T47D (cell line): Measurements from ENCODE around the gene NBAS.
"Not testable (repeated sequence)": the region's sequence is repeated elsewhere in the genome, so short reads cannot be mapped to it uniquely, and the experiment has no call there.

Experiments
- DNase-seq, 2 experiments: peaks; one replicate each; pipeline versions ENCODE4 v3.0.0 to v3.0.0-alpha.2; 2011 to 2012; ENCODE audit warnings: low read depth in 1 of 2, low spot score in 1 of 2
- JUND ChIP-seq: IDR thresholded peaks from 2 replicates; pipeline ENCODE4 v1.6.1; 2012; ENCODE audit warnings: low read depth
- in situ Hi-C: cut with HindIII; loops from 2 replicates; pipeline ENCODE4 v1.10.0; 2016; ENCODE audit warnings: low sequenced_read_pairs, low pct_unique_long_range_greater_than_20kb

NBAS gene

DNA sequence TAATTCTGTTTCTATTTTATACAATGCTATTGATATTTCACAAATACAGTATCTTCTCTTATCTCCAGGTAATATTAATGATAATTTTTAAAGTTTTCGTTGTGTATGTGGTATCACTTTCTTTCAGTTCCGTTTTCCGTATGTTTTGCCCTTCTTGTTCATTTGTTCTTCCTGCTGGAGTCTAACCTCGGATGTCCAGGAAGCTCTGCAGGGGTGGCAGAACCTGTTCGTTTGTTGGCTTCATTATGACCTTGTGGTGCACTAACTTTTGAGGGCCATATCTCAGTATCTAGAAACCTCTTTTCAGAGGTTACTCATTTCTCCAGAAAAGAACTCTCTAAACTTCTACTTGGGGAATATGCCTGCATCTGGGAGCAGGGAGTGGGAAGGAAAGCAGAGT is 134.5 kb downstream of the NBAS start:
- peak in 1 of 2 experiments; percentile 3 for DNase-seq
- TF ChIP-seq JUND, result no peak
- in situ Hi-C loops, result no loop called here

DNA sequence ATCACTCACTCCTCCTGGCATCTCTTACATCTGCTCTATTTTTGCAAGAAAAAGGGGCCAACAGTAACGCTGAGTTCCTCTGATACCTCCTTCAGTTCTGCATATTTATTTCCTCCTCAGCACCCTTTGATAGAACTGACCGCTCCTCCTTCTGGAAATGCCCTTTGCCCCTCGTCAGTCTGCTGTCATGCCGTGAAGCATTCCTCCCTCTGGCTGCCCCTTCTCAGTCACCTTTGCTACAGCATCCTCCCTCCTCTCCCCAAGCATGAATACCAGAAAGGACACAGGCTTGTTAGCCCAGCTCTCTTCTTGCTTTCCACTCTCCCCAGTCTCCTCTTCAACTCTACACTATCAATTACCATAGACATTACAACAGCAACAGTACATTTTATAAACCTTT is 135.4 kb downstream of the NBAS start:
- in situ Hi-C loops, result no loop called here
- DNase-seq, result no peak
- TF ChIP-seq JUND, result no peak

DNA sequence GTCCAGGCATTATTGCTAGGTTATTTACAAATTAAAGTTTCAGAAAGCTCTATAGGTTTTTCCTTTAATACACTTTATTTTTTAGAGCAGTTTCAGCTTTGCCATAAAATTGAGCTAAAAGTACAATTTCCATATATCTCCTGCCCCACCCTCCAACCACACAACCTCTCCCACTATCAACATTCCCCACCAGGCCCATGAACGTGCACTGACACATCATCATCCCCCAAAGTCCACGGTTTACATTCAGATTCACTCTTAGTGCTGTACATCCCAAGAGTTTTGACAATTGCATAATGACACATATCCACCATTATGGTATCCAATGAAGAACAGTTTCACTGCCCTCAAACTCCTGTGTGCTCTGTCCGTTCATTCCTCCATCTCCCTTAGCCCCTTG is 139.4 kb downstream of the NBAS start:
- in situ Hi-C loops, result no loop called here
- no peak for TF ChIP-seq JUND
- DNase-seq, result no peak

DNA sequence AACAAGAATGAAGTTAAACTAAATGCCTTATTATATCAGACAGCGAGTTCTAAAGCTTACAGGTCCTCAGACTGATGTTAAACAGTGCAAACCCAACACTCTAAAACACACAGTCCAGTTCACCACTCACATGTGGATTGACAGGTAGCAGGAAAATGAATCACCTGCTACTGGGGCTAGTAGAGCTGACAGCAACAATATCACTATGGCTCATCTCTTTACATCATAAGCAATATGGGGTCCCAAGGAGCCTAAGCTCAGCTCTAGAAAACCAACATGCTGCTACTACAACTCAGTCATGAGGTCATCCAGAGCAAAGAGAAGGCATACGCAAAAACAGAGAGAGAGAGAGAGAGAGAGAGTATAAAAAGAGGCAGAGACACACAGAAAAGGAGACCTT is 145.4 kb downstream of the NBAS start:
- TF ChIP-seq JUND, result no peak
- in situ Hi-C loops, result no loop called here
- no peak for DNase-seq

DNA sequence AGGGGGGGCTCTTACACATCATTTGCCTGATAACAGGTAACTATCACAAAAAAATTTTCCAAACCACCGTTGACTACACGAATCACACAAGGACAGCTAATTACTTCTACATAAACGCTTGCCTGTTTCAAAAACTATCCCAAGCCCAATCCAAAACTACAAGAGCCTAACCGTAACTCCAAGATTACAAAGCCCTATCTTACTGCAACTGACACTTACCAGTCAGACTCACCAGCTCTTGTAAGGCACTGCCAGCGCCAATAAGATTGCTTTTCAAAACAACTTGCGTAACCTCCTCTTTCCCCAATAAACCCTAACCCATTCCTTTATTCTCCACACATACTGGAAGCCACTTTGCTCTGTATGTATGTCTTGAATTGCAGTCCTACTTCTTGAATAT is 148.4 kb downstream of the NBAS start:
- in situ Hi-C loops, result no loop called here
- no peak for TF ChIP-seq JUND
- no peak for DNase-seq

DNA sequence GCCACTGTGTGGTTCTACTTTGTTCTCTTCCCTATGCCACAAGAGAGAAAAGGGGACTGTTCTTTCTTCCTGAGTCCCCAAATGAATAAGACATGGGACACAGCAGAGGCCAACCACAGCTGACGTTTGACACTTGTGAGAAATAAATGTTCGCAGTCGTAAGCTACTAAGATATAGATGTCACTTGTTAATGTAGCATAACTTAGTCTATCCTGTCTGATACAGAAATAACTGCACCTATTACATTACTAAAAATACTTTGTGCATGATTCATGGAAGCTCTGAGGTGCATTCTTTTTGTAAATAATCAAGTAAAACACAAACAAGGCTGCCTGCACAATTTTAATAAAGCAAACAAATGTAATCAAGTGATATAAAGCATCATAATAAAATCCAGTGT is 148.8 kb downstream of the NBAS start:
- in situ Hi-C loops, result no loop called here

DNA sequence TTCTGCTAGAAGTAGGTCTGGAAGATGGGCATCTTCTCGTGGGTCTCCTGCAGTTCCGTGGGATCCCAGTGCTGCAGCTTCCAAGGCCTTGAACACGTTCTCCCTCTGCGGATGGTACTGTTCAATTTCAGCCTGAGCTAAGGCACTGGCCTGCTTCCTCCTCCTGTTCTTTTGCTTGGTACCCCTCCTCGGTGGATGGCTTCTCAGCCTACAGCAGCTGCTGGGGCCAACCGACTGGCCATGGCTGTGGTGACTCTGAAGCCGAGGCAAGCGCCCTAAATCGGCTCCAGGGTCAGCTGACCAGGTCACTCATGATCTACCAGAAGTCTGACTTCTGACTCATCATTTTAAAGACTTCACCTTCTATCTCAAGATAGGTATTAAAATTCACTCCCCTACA is 150.2 kb downstream of the NBAS start:
- in situ Hi-C loops, result no loop called here
- no peak for DNase-seq
- no peak for TF ChIP-seq JUND

More for the DNA sequence above, 148.8 kb downstream of the NBAS start:
- DNase-seq, result no peak
- no peak for TF ChIP-seq JUND

DNA sequence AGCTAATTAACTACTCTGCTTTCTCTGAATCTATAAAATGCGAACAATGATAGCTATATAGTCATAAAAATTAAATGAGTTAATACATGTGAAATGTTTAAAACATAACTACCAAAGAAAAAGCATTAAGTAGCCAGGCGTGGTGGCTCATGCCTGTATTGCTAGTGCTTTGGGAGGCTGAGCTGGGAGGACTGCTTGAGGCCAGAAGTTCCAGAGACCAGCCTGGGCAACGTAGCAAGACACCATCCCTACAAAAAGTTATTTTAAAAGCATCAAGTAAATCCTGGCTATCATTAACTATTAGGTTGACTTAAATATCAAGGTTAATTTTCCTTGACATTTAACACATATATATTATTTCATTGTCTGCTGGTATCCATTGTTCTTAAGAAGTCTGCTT is 152.4 kb downstream of the NBAS start:
- in situ Hi-C loops, result no loop called here
- DNase-seq, result no peak
- no peak for TF ChIP-seq JUND

DNA sequence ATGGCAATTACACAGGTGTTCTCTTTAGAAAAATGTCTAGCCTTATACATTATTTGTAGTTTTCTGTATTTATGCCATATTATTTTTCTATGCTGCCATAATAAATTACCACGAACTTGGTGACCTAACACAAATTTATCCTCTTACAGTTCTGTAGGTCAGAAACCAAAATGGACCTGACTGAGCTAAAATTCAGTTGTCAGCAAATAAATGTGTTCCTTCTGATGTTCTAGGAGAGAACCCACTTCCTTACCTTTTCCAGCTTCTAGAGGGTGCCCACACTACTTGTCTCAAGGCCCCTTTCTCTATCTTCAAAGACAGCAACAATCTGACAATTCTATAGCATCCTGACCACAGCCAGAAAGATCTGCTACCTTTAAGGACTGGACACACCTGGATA is 153.5 kb downstream of the NBAS start:
- DNase-seq, result no peak
- in situ Hi-C loops, result no loop called here
- no peak for TF ChIP-seq JUND

DNA sequence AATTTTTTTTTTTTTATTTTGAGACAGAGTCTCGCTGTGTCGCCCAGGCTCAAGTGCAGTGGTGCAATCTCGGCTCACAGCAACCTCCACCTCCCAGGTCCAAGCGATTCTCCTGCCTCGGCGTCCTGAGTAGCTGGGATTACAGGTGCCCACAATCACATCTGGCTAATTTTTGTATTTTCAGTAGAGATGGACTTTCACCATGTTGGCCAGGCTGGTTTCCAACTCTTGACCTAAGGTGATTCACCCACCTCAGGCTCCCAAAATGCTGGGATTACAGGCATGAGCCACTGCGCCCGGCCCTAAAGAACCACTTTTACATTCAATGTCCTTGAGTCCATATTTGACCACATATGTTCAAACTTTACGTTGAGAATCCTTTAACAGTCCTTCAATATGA is 156.6 kb downstream of the NBAS start:
- in situ Hi-C loops, DNase-seq: not testable (repeated sequence)

DNA sequence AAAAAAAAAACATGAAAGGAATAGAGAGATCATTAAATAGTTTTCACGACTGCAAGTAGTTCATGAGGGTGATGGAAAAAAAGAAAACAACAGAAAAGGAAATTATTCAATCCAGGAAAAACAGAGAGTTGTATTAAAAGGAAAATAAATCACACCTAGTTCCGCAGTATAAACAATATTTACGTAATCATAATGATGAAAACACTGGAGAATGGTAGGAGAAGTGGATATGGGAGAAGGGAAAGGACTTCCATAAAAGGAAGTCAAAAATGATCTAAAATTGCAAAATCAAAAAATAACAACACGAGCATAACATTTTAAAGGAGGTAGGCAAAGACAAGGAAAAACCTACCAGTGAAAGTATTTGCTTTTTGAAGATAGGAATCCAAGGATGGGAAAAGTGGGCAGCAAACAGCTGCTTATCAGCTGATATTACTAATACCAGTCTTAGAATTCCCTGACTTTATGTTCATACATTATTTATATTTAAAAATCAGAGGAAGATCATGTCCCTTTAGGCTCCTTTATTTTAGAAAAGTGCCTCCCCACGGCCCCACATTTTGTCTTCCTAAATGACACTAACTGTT is 160.8 kb downstream of the NBAS start:
- TF ChIP-seq JUND, result no peak
- no peak for DNase-seq
- in situ Hi-C loops, result no loop called here

DNA sequence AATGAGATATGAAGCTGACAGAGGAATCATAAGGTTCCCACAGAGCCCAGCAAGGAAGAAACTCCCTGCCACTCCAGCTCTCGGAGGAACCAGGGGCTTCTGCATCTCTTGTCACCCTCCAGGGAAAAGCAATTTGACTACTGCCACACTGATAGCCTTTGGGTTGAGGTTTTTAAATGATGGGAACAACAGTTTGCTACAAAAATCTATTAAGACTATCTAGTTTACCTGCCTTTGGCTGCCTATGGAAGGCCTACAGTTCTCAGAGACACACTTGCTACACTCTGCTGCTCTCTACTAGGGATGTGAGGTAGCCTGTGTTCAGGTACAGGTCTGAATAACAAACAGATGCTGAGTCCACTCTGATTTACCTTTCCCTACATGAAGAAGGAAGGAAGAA is 161.9 kb downstream of the NBAS start:
- no peak for DNase-seq
- in situ Hi-C loops, result no loop called here
- TF ChIP-seq JUND, result no peak

DNA sequence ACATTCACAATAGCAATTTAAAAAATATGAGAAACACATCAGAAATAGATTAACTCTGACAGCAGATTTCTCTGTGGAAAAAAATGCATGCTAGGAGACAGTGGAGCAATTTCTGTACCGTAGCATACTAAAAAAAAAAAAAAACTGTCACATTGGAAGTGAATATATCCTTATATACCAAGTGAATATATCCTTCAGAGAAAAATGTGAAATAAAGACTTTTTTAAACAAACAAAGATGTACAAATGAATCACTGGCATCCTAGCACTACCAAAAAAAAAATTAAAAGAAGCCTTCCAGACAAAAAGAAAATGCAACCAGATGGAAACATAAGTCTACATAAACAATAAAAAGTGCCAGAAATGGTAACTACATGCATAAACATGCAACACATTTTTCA is 169.4 kb downstream of the NBAS start:
- in situ Hi-C loops, result no loop called here
- no peak for DNase-seq
- TF ChIP-seq JUND, result no peak

DNA sequence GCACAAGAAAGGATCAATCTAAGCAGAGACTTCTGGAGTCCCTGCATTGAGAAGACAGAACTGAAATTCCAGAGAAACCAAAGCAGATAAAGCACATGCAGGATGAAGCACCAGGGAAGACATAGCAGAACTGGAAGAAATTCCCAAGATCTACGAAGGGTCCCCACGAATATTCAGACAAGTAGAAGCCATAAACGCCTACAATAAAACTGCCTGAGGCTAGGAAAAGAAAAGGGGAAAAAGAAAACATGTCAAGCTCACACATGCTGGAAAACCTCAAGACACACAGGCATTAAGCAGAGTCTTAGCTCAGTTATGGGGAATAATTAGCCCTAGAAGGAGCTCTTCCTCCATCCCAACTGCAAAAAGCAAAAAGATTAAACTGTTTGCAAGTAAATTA is 171.2 kb downstream of the NBAS start:
- no peak for TF ChIP-seq JUND
- no peak for DNase-seq
- in situ Hi-C loops, result no loop called here
